Fibroblast of skin of right biceps (primary cell): ENCODE measurements around the gene PRR36.
"Not testable (repeated sequence)": the region's sequence is repeated elsewhere in the genome, so short reads cannot be mapped to it uniquely, and the experiment has no call there.

ENCODE experiments used
- DNase-seq: peaks from one replicate; pipeline ENCODE4 v3.0.0-alpha.2; 2013

The PRR36 gene

DNA sequence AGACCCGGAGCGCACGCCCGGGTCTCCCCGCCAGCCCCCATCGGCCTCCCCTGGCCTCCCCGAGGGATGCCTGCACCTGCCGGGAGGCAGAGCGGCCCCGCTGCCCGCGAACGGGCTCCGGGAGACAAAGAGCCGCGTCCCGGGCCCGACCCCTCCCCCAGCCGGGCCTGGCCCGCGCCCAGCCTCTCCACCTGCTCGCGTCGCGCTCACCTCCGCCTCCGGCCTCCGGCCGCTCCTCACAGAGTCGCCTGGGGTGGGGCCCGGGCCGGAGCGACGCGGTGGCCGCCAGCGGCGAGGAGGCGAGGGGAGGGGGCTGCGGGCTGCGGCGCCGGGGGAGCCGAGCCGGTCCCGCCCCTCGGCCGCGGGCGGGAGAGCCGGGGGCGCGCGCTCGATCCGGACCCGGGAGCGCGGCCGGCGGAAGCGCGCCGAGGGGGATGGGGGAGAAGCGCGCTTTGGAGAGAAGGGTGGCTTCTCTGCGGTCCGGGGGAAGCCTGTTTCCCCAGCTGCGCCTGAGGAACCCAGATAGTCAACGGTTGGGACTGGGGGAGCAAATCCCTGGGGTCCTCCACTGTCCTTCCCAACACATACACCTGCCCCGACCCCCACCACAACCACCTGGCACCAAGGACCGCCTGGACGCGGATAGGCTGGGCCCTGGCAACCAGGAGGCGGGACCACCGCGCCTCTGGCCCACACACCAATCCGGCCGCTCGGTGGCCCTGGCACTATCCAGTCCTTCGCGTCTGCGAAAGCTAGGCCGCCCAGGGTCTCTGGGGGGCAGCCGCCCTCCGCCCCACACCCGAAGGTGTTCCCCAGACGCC, at the start of gene PRR36:
PRR36 (minus strand) TSS at position 315 of the 821 bp plus-strand sequence. CDS start 701 bp downstream, outside the sequence.
- no peak for DNase-seq

- no peak for DNase-seq
These were observed 49.4 kb upstream of the PRR36 start for GRCh38 chr19:7923295-7924191.

DNA sequence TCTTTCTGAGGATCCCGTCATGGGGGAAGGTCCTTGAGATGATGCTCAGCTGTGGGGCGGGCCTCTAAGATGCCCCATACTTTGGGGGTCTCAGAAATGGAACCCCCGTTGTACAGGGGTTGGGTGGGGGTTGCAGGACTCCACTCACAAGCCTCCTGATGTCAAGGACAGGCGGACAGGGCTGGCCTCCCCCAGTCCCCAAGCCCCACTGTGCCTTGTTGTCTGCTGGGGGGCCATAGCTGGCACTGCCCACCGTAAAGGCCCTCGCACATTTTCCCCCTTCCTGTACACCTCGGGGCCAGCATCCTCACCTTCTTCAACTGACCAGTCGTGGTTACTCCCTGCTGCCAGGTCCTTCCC, 48.6 kb upstream of the PRR36 start:
- no peak for DNase-seq

- DNase-seq: no peak
These were observed 48.0 kb upstream of the PRR36 start for GRCh38 chr19:7921967-7922835.

DNA sequence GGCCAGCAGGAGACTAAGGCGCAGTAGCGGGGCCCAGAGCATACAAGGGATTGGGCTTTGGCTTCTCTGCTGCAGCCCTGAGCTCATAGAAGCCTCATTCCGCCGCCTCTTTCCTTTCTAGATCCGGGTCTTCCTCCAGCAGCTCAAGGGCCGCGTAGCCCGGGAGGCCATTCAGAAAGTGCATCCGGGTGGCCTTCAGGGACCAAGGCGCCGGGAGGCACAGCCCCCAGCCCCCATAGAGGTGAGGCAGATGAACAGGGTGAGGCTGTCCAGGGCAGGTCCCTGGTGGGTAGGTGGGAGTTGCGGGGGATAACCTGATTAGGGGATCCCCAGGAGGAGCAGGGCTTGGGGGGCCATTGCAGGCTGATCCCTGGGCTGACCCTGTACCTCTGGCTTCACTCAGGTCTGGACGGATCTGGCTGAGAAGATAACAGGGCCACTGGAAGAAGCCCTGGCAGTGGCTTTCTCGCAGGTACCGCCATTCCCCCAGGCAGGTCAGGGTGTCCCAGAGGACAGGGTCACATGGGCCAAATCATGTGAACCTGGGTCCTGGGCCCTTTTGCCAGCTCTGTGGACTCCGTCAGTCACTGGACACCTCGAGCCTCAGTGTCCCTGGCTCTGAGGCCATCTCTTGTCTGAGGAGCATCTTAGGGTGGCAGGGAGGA, 47.2 kb upstream of the PRR36 start:
- DNase-seq: no peak

GRCh38 chr19:7920519-7921301, 46.5 kb upstream of the PRR36 start:
- peak; percentile 94 for DNase-seq

GRCh38 chr19:7919610-7920518, 45.7 kb upstream of the PRR36 start, which contains the start of gene SNAPC2:
Gene SNAPC2 (plus strand): TSS chr19:7920338. CDS start chr19:7920367, 29 bp downstream.
- peak; percentile 95 for DNase-seq

- no peak for DNase-seq
These were observed 44.6 kb upstream of the PRR36 start for GRCh38 chr19:7918615-7919421.

- DNase-seq: not testable (repeated sequence)
These were observed 43.9 kb upstream of the PRR36 start for GRCh38 chr19:7918062-7918614.

DNA sequence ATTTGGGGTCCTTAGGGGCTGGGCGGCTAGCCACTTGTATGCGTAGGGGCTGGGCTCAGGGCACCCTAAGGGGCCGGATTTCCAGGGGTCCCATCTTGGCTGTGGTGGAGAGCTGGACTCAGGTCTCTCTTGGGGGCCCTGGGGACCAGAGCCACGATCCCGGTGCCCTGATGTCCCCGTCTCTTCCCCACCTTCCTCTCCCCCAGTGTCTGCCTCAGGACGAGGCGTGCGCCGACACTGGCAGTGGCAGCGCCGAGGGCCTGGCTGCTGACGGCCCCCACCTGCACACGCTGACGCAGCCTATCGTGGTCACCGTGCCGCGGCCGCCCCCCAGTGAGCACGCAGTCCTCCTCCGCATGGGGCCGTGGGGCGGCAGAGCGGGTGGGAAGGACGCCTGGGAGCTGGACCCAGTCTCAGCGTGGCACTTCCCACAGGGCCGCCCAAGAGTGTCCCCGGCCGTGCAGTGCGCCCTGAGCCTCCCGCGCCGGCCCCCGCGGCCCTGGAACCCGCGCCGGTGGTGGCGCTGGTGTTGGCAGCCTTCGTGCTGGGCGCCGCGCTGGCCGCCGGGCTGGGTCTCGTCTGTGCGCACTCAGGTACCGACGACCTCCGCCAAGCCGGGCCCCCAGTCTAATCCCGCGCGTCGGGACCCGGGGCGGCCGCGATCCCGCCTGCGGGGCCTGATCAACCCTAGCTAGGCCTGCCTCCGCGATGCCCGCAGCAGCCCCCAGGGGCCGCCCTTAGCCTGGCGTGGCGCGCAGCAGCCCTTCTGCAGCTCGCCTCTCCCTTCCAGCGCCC, 43.3 kb upstream of the PRR36 start:
- peak; percentile 46 for DNase-seq

DNA sequence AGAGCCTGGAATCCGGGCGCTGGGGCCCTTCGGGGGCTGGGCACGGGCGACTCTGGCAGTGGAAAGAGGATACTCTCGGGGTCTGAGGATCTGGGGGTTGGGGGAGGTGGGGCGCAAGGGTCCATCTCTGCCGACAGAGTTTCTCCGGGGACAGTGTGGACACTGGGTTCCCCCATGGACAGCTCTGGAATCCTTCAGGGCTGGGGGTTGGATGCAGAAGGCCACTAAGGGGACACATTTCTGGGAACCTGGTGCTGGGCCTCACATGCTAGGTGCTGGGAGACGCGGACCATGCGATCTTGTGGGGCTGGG, 42.7 kb upstream of the PRR36 start:
- DNase-seq: no peak

- DNase-seq: no peak
These were observed 42.1 kb upstream of the PRR36 start for GRCh38 chr19:7916103-7916954.

DNA sequence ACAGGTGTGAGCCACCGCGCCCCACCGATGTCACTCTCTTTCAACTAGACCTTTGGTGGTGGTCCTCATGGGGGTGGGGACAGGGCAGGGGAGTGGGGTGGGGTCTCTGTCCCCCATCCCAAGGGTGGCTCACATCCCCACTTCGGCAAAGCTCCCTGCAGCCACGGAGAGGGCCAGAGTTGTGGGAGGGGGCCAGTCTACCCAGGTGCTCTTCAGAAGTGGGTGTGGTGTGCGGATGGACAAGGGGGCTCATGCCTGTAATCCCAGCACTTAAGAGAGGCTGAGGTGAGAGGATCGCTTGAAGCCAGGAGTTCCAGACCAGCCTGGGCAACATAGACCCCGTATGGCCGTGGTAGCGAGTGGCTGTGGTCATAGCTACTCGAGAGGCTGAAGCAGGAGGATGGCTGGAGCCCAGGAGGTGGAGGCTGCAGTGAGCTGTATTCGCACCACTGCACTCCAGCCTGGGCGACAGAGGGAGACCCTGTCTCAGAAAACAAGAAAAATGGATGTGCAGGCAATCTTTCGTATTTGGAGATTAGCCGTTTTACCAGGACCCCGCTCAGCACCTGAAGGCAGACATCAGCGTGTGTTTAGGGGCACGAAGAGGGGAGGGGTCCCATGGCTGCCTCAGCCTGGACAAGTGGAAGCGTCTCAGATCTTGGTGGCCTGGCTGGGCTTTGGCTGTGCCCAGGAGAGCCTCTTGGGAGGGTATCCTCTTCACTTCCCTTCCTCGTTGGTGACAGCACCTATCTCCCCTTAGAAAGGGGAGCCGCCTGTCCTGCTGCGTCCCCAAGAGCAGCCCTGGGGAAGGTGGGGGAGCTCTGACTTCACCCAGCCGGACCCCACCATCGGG, 41.3 kb upstream of the PRR36 start:
- DNase-seq: no peak

- no peak for DNase-seq
These were observed 40.4 kb upstream of the PRR36 start, which contains the start of gene TGFBR3L for GRCh38 chr19:7914598-7915045. Gene TGFBR3L (plus strand): TSS chr19:7914830.

- DNase-seq: no peak
These were observed 39.9 kb upstream of the PRR36 start for GRCh38 chr19:7914099-7914498.

DNA sequence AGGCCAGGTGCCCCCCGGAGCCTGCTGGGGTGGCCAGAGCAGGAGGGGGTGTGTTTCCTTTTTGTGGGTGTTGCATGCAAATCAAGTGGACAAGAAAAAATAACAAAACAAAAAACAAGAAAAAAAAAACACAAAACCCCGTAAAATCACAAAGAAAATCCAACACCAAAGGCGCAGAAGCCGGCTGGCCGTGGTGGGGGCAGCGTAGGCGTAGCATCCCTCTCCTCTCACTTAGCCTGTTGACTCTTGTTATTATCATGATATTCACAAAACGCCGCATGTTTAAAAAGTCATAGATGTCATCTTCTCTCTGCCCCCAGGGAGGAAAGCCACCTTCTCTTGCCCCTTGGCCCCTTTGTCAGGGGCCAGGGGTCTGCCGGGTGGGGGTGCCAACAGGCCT, 39.5 kb upstream of the PRR36 start:
- DNase-seq: no peak
